Head of caudate nucleus (tissue), 42 donors: ENCODE data around the gene CAMK2D.

Experiments
- DNase-seq, 42 donors: peaks; one replicate each; pipeline versions ENCODE4 v3.0.0 to v3.0.0-alpha.2; 2020 to 2021; ENCODE audit warnings: mixed read lengths in 7 of 42
- intact Hi-C: fragments of 100-400 bp; cut with DNase I; formaldehyde crosslinking; loops from one replicate; pipeline ENCODE4 v1.15.0; 2022

Gene CAMK2D

GRCh38 chr4:113442826-113443225 is 318.7 kb downstream of the CAMK2D start:
- intact Hi-C loops = no loop called here
- DNase-seq = no peak

GRCh38 chr4:113440371-113440770 is 321.2 kb downstream of the CAMK2D start:
- DNase-seq = no peak
- intact Hi-C loops = no loop called here

DNA sequence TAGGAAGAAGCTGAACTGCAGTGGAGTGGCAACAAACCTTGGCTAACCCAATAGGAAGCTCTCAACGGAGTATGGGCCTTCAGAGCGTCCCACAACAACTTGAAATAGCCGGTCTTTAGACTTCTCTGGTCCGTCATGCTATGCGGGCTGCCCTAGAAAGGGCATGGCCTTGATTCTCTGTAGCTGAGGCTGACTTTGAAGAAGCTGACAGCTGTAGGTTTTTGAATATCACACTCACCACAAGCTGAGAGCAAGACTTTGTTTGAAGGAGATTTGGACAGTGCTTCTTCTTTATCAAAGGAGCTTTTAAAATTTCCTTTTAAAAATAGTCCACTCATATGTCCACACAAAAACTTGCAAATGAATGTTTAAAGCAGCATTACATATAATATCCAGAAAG is 322.9 kb downstream of the CAMK2D start:
- DNase-seq = no peak
- intact Hi-C loops = no loop called here

- intact Hi-C loops = no loop called here
- no peak for DNase-seq
Measured at GRCh38 chr4:113437129-113437528, 324.4 kb downstream of the CAMK2D start.

DNA sequence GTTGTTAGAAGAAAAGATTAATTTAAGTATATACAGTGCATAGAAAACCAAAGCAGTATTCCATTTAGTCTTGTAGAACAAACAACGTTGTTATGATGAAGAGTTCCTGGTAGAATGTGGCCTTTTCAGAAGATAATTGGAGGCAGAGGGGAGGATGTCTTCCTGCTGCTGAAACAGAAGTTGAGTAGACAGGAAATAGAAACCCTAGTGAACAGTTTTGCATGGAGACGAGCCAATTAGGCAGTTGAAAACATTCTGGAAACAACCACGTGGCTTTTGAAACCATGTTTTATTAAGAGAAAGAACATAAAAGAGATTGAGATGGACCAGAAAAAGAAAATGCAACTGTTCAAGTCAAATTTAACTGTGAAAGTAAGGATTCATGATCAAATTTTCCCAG is 325.2 kb downstream of the CAMK2D start:
- DNase-seq = no peak
- intact Hi-C loops = no loop called here

- intact Hi-C loops = no loop called here
- DNase-seq = peak in 33 of 42 donors; percentile 7 to 86 (median 51)
Measured at GRCh38 chr4:113435893-113436292, 325.6 kb downstream of the CAMK2D start.

DNA sequence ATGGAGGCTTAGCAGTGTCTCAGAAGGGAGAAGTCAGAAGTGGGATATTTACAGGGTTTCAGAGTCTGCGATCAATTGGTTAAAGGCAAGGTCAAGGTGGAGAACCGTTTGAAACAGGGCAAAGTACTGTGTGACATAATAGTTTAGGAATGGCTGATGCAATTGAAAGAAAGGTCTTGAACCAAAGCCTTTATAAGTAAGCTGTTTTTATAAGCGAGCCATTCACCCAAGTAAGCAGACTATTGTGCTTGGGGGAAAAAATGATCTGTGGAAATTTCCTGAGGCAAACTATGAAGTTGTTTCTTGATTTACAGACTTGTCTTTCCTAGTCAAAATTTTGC is 327.3 kb downstream of the CAMK2D start:
- no peak for DNase-seq
- intact Hi-C loops = no loop called here

- no peak for DNase-seq
- intact Hi-C loops = no loop called here
Measured at GRCh38 chr4:113433536-113434246, 327.8 kb downstream of the CAMK2D start.

- no peak for DNase-seq
- intact Hi-C loops = no loop called here
Measured at GRCh38 chr4:113433116-113433515, 328.4 kb downstream of the CAMK2D start.

GRCh38 chr4:113423631-113424030 is 337.9 kb downstream of the CAMK2D start:
- DNase-seq = no peak
- intact Hi-C loops = no loop called here

DNA sequence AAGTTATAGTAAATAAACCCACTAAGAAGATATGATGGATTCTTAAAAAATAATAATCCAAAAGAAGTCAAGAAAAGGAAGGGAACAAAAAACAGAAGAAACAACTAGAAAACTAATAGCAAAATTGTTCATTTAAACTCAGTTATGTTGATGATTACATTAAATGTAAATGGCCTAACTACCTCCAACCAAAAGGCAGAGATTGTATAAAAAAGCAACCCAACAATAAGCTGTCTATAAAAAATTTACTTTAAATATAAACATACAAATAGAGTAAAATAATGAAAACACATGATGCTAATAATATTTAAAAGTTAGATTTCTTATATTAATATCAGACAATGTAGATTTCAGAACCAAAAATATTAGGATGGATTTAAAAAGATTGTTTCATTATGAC is 340.6 kb downstream of the CAMK2D start:
- intact Hi-C loops = no loop called here
- DNase-seq = no peak

GRCh38 chr4:113419631-113420030 is 341.9 kb downstream of the CAMK2D start:
- intact Hi-C loops = no loop called here
- DNase-seq = no peak

DNA sequence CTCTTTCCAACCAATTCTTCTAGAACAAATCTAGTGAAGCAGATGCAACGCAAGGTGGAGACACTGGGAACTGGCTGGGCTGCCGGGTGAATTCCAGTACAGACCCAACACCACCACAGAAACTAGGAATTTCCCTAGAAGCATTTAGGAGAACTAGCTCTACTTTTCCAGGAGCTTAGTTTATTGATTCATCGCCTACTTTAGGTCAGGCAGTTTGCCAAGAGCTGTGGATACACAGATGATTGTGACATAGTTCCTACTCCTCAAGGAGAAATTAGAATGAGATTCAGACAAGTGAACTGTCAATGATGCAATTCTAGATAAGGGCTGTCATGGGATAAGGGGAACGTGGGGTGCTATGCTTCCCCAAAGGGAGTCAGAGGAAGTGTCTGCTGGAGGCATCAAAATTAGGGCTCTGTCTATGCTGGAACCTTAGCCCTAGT is 350.0 kb downstream of the CAMK2D start:
- intact Hi-C loops = no loop called here
- no peak for DNase-seq

DNA sequence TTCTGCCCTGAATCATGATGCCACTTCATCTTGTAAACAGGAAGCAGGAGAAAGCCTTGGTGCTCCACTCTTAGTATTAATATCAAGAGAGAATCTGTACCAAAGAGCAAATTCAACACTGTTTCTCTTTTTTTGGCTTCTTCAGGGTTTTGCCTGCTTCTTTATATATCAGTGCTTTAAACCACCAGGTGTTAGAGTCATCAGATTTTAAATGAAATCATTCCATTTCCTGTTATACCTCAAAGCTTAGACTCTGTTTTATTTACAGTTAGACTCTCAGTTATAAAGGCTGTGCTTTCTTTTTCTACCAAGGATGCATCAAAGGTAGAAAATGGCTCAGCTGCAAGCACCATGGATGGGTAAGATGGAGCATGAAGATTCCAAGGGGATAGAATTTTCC is 350.9 kb downstream of the CAMK2D start:
- no peak for DNase-seq
- intact Hi-C loops = no loop called here

DNA sequence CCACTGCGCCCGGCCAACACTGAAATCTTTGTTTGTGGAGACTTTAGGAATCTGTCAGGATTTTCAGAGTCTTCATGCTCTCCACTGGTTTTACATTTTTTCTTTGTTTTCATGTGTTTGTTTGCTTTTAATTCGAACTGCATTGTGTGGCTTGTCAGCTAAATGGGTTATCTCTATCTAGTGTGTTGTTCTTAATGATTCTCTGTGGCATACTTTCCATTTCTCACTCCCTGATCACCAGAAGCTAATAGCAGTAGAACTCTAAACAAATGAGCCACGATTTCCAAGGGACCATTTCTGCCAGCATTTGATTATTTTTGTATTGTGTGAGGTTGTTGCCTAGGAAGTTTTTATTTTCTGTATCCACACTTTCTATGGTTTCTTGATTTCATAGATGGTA is 352.4 kb downstream of the CAMK2D start:
- DNase-seq = no peak
- intact Hi-C loops = no loop called here

DNA sequence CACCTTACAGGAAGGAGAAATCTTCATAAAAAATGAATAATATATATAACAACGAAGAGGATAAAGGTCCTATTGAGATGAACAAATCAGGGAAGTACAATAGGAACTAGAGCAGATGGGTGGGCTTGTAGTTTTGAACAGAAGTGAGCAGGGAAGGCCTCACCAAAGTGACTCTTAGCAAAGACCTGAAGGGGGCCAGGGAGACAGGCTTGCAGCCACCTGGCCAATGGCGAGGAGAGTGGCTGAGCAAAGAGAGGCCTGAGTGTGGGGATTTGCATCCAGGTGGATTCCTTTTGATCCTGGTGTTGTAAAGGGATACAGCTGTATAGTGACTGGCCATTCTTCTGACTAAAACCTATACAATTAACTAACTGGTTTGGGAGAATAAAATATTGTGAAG is 354.1 kb downstream of the CAMK2D start:
- intact Hi-C loops = no loop called here
- no peak for DNase-seq

- intact Hi-C loops = no loop called here
- DNase-seq = no peak
Measured at GRCh38 chr4:113406723-113407016, 354.9 kb downstream of the CAMK2D start.

DNA sequence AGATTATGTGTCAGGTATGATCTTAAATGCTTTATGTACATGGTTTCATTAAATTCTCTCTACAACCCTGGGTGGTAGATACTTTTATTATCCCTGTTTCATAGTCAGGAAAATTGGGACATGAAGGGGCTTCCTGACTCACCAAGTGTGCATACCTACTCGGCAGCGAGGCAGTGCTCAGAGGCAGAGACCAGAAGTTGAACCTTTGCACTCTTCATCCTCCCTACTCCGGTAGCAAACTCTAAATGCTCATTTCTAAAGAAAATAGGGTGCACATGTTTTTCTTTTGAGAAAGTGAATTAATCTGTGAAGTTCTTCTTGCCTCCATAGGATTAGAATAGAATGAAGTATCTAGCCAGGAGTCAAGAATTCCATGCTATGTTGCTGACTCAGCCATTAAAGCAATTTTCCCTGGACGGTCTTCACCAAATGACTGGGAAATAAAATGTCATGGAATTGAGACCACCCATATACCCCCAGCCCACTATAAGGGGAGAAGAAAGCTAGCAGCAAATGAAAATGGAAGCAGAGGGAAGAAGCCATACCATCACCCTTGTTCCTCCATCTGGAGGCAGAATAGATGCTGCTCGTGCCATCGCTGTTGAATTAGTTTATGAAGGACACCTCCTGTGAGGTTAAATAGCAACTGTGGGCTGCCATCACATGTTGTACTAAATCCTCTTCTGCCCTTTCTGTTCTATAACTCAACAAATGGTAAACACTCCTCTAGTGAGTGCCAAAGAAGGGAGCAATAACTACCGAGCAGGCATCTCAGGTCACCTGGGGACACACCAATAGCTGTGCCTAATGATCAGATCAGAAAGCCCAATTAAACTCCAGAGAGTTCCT is 355.4 kb downstream of the CAMK2D start:
- intact Hi-C loops = no loop called here
- no peak for DNase-seq

- no peak for DNase-seq
- intact Hi-C loops = no loop called here
Measured at GRCh38 chr4:113404841-113405240, 356.7 kb downstream of the CAMK2D start.

- intact Hi-C loops = no loop called here
- no peak for DNase-seq
Measured at GRCh38 chr4:113404167-113404571, 357.4 kb downstream of the CAMK2D start.
